ENCODE data around the gene CR1.
"Not testable (repeated sequence)": the region's sequence is repeated elsewhere in the genome, so short reads cannot be mapped to it uniquely, and the experiment has no call there.

Gene CR1

DNA sequence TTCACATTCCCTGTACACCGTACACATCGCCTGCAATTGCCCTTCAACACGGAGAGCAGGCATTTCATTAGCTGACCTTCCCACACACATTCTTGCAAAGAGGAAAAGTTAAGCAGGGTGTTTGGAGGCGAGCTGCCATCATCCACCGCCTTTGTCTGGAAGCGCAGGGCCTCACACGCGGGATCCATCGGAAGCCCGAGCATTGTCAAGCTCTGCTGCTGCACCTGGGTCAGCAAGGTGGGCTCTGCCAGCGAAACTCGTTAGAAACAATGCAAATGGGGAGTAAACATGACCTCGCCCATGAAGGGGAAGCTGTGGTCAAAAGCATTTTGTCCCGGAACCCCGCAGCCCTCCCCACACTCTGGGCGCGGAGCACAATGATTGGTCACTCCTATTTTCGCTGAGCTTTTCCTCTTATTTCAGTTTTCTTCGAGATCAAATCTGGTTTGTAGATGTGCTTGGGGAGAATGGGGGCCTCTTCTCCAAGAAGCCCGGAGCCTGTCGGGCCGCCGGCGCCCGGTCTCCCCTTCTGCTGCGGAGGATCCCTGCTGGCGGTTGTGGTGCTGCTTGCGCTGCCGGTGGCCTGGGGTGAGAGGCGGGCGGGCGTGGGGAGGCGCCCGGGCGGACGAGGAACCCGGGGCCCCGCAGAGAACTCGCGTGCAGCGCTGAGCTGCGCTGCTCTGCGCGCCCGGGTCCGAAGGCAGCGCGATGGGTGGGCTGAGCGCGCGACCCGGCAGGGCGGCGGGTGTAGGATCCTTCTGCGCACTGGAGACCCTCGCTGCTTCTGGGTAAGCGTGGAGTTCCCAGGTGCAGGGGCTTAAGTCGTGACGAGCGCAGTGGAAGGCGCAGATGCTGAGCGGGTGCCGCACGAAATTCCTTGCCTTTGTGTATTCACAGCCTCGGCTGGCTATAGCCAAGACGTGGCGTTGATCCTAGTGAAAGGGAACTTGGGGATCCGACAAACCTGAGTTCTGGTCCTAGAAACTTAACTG, at the start of gene CR1:
Gene CR1 (plus strand): TSS at position 357 of the 992 bp plus-strand sequence. CDS start 111 bp downstream, at position 468.
- DNase-seq = no peak

DNA sequence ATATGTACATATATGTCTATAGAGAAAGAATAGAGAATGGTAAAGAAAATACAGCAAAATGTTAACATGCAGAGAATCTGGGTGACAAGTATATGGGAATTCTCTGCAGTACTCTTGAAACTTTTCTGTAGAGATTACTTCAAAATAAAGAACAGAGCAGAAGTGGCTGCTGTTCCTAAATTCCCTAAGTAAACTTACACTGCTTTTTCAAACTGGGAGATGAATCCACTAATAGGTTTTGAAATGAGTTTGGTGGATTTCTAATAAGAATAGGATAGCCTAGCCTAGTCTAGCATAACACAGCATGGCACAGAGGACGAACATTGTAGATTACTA, 42.3 kb upstream of the CR1 start:
- no peak for DNase-seq

DNA sequence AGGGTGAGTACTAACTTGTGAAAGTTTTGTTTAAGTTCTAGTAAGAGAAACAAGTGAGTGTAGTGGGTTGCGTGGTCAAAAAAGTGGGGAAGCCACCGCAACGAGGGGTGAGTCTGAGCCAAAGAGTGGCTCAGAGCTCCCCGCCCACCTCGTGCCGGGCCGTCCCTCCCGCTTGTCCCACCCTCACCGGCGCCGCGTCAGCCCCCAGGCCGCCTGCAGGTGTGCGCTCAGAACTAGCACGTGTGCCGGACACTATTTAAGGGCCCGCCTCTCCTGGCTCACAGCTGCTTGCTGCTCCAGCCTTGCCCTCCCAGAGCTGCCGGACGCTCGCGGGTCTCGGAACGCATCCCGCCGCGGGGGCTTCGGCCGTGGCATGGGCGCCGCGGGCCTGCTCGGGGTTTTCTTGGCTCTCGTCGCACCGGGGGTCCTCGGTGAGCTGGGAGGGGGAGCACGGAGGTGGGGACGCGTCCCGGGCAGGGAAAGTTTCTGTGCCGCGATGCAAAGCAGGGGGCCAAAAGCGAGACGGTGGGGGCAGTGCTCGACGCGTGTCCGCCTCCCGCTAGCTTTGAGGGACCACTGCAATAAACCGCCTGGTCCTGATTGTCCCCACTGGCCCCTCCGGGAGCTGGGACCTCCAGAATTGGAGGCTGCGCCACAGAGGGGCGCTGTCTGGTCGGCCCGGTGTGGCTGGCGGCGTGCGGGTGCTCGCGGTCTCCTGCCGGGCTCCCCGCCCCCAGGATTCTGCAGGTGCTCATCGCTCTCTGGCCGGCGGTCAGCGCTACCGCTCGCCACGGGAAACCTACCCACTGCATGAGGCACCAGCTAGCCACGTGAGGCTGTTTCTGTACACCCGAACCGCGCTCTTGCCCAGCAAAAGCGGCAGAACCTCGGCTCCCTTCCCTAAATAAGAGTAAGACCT, 41.7 kb upstream of the CR1 start, which contains the start of gene CR2:
Gene CR2 (plus strand): TSS at position 283 of the 919 bp plus-strand sequence. CDS start 91 bp downstream, at position 374.
- DNase-seq = no peak

DNA sequence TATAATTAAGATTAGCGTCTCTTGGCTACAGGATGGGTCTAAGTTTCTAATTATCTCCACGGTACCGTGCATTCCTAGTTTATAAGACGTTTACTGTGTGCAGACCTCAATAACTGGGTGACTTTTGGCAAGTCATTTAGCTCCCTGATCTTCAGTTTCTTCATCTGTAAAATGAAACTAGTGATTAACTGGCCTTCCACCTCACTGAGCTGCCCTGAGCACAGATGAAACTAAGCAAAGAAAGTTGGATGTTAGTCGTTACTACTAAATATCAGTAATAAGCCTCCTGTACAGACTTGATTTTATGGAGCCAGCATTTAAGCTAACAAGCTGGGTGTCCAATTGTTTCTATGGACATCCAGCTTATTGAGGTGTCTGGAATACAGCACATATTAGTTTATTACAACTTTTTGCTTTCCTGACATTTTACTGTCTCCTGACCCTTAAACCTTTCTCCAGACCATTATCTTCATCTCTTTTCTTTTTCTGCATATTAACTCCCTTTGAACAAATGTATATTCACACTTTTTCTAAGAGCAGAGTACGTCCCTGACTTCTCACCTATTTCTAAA, 40.7 kb upstream of the CR1 start:
- no peak for DNase-seq

DNA sequence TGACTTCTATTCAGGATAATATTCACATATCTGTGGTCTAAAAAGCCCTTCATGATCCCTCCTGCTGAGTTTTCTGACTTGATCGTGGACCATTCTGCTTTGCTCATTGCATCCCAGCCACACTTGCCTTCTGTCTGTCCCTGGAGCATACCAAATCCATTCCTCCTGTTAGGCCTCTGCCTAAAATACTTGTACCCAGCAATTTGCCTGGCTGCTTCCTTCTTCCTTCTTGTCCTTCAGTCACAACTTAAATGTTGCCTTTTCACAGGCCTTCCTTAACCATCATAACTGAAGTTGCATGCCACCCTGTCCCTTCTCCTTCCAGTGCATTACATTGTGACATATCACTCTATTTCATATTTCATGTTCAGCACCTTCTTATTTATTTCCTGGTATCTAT, 37.5 kb upstream of the CR1 start:
- no peak for DNase-seq

DNA sequence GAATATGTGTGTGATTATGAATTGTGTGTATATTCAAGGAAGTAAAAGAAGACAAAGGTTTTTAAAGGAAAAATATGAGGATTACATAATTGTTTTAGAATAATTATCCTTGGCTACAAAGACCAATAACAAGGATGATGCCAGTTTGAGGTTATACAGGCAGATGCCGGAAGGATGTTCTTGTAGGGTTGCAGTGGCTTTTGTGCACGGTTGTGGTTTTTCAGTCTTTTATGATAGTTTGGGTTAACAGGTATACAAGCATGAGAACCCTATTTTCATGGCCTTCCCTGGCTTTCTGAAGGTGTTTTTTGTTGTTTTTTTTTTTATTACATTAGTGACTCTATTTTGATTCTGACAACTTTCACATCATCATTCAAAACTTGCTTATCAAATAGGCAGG, 36.9 kb upstream of the CR1 start:
- DNase-seq = no peak

DNA sequence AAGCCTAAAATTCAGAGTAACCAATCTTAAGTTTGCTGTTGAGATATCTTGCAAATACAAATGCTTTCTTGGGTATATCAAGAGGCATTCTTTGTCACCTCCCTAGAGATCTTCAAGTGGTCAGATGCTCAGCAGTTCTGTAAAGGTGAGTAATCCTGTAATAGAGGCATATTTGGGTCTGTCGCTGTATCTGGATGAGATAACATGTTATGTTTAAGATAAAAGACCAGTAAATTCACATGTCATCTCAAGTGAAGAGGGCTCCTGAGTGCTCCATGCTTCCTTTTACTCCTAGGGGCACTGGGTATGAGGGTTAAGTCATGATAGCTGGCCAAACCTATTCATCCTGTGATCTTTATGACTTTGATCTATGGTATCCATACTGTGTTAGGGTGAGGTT, 34.3 kb upstream of the CR1 start:
- no peak for DNase-seq

DNA sequence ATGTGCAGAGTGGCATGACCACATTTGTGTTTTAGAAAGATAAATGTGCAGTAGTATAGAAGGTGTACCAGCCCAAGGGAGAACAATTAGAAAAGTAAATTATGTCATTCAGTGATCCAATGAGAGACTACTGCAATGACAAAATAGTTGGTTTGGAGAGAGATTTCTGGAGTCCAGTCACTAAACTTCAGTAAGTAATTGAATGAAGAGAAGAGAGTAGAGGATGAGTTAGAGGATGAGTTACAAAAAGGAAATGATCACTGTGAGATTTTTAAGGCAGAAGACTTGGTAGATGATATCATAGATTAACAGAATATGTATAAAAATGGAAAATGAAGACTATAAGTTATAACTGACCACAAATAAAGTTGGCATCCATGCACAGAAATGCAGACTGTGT, 33.4 kb upstream of the CR1 start:
- no peak for DNase-seq

DNA sequence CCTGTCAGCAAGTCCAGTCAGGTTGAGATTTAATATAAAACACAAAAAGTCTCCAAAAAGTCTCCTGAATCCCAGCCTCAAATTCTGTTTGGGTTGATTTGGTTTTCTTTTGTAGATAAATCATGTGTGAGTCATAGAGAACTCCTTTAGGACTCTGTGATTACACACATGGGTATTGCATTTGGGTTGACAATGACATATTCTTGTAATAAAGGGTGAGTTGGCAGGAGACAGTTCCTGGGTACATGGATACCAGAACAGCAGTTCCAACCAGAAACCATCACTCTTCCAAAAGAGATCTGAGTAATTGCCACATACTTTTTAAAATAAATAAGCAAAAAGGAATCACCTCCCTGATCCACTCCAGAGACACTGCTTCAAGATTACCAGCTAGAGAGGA, 32.9 kb upstream of the CR1 start:
- no peak for DNase-seq

DNA sequence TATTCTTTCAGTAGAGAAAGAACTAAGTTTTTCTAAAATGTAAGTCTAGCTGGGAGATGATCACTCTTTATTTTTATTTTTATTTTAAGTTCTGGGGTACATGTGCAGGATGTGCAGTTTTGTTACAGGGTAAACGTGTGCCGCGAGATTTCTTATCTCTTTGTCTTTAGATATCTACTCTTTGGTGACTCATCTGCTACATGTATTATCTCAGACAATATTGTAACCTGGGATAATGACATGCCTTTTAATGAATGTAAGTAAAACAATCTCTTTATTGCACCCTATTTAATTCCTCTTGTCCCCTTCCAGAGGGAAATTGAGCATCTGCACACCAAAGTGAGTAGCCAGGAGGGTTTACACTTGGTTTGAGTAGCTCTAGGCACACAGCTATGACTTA, 32.4 kb upstream of the CR1 start:
- no peak for DNase-seq

DNA sequence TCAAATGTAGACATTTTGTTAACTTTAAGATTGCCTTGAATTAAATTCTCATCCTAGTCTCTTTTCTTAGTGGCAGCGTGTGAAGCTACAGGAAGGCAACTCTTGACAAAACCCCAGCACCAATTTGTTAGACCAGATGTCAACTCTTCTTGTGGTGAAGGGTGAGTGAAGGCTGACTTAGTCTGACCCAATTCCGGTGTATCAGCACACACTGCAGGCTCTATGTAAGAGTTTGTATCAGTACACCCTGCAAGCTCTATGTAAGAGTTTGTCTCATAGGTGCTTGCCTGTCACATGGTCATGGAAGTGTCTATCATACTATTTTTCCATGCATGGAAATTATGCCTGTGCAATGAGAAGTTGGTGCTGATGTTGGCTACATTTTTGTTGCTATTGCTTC, 25.0 kb upstream of the CR1 start:
- DNase-seq = no peak

DNA sequence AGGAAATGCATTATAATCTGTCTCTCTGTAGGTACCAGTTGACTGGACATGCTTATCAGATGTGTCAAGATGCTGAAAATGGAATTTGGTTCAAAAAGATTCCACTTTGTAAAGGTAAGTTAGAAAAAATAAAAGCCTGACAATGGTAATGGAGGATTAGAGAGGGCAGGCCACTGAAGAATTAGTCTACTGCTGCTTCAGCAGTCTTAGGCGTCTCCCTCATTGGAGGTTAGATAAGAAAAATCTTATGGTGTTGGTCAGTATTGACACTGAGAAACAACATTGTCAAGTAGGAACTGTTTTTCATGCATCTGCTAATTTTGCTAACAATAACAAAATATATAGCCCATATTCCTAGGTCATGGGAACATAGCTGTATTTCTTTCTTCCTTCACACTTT, 21.7 kb upstream of the CR1 start:
- DNase-seq = no peak

DNA sequence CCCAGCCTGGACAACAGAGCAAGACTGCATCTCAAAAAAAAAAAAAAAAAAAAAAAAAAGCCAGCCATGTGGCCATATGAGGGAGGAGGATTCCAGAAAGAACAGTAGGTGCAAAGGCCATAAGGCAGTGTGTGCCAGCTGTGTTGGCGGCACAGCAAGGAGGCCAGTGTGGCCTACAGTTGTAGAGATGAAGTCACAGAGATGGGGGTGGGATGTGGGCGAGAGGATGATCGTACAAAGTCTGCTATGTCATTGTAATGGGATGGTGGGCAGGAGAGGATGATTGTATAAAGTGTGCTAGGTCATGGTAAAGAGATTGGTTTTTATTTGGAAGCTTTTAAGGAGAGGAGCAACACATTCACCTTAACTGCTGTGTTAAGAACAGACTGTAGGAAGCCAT, 9.8 kb upstream of the CR1 start:
- DNase-seq = no peak

DNA sequence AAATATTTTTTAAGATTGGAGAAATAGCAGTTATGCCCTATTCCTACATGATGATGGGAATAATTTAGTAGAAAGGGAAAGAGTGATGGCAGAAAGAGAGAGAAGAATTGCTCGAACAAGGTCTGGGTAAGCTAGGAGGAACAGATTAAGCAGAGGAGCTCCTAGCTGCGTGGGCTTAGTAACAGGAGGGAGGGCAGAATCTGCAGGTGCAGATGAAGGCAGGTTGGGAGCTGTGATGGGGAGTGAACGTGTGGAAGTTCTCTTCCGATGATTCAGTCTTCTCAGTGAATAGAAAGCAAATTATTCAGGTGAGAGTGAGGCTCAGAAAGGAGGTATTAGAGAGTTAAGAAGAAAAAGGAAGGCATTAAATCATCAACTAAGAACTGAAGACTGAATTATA, 8.3 kb upstream of the CR1 start:
- no peak for DNase-seq

DNA sequence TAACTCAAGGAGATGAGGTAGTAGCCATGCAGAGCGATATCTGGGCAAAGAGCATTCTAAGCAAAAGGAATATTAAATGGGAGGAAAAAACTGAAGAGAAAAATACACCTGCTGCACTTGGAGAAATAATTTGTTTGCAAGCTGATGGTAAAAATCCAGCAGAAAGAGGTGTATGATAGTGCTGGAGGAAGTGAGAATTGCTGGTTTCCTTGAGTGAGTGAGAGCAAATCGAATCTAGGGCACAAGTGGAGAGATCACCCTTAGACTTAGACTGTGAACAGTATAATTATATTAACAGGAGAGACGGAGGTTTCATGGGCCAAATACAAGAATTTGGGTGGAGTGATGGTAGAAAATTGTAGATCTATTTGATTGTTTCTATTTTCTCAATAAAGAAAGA, 2.7 kb upstream of the CR1 start:
- no peak for DNase-seq

DNA sequence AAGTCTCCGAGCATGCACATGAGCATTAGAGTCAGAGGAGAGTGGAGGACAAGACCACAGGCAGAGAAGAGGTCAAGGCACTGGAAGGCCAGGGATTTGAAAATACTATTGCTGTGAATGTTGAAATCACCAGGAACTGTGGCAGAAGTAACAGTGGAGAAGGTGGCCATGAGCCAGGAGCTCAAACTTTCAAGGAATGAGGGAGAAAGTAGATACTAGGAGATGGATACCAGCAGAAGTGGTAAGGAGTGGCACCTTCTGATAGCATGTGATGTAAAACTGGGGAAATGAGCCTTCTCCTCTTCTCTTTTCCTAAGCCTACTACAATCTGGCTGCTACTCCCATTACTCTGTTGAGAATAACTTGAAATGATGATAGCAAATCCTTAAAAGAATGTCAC, 1.8 kb upstream of the CR1 start:
- no peak for DNase-seq

DNA sequence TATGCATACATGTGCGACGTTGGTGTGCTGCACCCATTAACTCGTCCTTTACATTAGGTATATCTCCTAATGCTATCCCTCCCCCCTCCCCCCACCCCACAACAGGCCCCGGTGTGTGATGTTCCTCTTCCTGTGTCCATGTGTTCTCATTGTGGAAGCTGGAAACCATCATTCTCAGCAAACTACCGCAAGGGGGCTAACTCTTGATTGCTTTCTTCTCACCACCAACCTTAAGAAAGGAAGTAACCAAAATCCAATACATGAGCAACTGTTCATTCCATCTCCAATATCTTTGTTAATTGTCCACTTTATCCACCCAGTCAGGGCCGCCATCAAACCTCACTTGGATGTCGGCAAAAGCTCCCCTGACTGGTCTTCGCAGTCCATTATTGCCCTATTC, 676 bp upstream of the CR1 start:
- not testable (repeated sequence) for DNase-seq

DNA sequence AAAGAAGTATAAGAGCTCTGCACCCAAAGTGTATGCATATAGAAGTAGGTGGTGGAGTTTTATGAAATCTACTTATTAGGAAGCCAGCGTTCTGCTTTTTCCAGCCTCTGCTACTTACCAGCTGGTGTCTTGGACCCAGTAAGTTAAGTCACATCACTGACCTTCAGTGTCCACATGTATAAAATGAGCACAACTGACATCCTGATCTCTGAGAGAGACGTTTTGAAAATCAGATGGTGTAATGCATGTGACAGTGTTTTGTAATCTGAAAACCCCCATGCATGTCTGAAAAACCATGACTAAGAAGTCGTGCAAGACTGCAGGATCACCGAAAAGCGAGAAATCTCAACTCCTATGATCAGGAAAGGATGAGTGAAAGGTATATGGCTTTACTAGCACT, 2.0 kb downstream of the CR1 start:
- no peak for DNase-seq

DNA sequence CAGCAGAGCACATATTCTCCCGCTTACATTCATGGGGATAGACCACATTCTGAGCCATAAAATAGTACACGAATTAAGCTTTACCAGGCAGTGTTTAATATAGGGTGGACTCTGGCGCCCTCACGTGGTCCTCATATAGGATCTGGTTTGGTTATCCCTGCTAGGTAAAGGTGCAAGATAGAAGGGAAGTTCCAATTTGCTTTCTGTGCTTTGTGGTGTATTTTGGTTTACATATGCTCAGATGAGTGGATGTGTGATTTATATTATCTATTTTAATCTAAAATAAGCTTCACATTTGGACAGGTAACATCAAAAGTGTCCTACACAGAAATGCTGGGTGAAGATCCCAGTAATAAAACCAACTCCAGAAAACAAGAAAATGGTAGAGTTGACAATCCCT, 3.6 kb downstream of the CR1 start:
- DNase-seq = peak; percentile 19

DNA sequence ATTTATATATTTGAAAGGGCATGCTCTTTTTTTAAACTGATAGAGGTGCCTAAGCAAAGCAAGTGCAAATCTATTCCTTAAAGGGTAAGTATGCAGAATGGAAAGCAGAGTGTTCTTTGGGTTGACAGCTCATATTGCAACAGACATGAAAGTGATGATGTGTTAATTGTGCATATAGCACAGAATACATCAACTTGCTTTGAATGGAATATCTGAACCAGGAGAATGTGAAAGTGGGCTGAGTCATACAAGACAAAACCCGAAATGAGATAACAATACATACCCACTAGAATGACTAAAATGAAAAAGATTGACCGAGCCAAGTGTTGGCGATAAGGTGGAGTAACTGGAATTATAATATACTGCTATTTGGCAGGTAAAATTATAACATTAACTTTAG, 4.3 kb downstream of the CR1 start:
- DNase-seq = no peak

DNA sequence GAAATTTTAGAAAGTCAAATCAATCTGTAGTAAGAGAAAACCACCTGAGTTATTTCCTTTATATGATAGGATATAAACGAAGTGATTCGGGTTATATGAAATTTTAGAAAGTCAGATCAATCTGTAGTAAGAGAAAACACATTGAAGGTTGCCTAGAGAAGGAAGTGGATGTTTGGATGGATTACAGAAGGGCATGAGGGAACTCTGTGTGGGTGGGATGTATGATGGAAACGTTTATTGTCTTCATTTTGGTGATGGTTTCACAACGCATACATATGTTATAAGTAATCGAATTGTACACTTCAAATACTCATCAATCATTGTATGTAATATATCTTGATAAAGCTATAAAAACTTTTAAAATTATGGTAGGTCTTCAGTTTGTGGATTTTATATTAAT, 5.1 kb downstream of the CR1 start:
- no peak for DNase-seq

DNA sequence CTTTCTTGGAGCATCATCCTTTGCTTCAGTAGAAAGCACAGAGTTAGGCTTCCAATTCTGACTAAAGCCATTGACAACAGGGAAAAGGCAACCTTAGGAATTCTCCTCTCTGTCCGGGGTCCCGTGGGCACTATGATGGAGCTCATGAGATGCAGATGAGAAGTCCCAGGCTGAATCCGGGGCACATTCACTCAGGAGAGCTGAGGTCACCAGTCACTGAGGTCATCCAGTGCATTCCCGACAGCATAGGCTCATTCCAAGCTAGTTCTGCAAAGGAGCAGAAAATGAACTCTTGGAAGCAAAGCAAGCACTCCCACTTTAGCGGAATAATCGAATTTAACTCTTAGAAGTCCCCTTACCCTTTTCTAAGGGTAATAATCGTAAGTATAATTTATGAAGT, 6.8 kb downstream of the CR1 start:
- DNase-seq = no peak

DNA sequence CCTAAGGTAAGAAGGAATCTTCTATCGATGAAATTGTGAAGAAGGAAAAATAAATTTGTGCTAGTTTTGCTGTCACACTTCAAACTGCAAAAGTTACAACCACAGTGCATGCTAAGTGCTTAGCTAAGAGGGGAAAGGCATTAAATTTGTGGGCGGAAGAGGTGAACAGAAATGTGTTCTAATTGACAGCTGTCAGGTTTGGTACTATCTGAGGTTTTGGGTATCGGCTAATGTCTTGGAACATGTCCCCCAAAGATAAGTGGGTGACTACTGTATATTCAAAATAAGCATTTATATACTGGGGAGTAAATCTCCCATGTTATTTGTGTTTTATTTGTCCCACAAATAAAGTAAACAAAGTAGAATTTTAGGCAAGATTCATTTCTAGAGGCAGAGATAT, 8.0 kb downstream of the CR1 start:
- DNase-seq = no peak

DNA sequence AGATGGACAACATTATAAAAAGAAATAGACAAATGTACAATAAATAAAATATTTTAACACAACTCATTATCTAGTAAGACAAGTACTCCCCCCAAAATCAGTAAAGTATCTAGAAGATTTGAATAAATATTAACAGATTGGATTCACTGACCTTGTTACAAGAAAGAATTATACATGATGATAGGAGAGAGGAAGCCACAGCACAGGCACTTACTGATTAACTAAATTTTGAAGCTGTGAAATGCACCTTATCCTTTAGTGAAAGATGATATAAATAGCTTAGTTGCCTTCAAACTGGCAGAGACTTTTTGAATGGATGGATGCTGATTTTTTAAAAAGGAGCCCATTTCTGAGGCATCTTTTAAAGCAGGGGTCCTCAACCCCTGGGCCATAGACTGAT, 8.5 kb downstream of the CR1 start:
- no peak for DNase-seq
